GM23338 (cell line): ENCODE measurements around the gene CDRT15L2.
"Not testable (repeated sequence)": the region's sequence is repeated elsewhere in the genome, so short reads cannot be mapped to it uniquely, and the experiment has no call there.

Experiments
- ZNF114 ChIP-seq: fragments of 250-450 bp; sonication (Bioruptor Pico); IDR thresholded peaks from 2 replicates; pipeline ENCODE4 v1.5.0; 2020; ENCODE audit warnings: mild to moderate bottlenecking, moderate library complexity
- TF ChIP-seq, protein P1 (sequence below), 2 experiments: fragments of 200-600 bp in 1 of 2; sonication (generic) in 1 of 2; conservative IDR thresholded peaks; 2 replicates each; pipeline versions ENCODE4 v1.5.1 to v1.6.1; 2016 to 2017; ENCODE audit warnings: antibody characterized with exemption in 2 of 2, low read depth in 2 of 2, mild to moderate bottlenecking in 2 of 2, moderate library complexity in 1 of 2

DNA sequence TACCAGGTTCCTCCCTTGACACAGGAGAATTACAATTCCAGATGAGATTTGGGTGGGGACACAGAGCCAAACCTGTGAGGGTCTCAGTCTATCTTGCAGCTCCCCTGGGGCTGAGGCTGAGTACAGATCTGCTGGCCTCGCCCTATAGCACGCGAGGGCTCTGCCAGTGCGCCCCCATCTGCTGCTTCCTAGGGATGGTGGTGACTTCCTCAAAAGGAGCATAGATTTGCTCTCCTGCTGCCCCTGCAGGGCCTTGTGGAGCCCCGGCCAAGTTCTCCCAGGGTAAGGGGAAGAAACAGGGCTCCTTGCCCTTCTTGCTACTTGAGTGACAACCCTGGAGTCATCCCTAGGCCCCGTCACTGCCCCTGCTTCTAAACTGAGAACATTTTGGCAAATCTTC is 26.6 kb upstream of the CDRT15L2 start:
- TF ChIP-seq, protein P1, sequence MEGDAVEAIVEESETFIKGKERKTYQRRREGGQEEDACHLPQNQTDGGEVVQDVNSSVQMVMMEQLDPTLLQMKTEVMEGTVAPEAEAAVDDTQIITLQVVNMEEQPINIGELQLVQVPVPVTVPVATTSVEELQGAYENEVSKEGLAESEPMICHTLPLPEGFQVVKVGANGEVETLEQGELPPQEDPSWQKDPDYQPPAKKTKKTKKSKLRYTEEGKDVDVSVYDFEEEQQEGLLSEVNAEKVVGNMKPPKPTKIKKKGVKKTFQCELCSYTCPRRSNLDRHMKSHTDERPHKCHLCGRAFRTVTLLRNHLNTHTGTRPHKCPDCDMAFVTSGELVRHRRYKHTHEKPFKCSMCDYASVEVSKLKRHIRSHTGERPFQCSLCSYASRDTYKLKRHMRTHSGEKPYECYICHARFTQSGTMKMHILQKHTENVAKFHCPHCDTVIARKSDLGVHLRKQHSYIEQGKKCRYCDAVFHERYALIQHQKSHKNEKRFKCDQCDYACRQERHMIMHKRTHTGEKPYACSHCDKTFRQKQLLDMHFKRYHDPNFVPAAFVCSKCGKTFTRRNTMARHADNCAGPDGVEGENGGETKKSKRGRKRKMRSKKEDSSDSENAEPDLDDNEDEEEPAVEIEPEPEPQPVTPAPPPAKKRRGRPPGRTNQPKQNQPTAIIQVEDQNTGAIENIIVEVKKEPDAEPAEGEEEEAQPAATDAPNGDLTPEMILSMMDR (conservative IDR thresholded peaks at IDR 0.05; ENCODE audit: low read depth in 2 of 2) = not testable (repeated sequence)
- TF ChIP-seq ZNF114 (CRISPR knock-in tag) = not testable (repeated sequence)
